ENCODE data around the gene IFITM1. TPM values are rescaled to one million over a fixed set of nuclear protein-coding genes. Genes with fewer than 3 reads are reported as not detected.

Gene IFITM1
- total and polyA plus RNA-seq, 2 of the 4 experiments (the other 2 are of a cell fraction), result 24.2 to 68.9 TPM

GRCh38 chr11:298406-299065 is 15.3 kb upstream of the IFITM1 start:
- TF ChIP-seq BHLHE40 (IDR thresholded peaks at IDR 0.05; ENCODE audit: low read depth, low read length) (no peak), MXI1 (IDR thresholded peaks at IDR 0.05; ENCODE audit: borderline replicate concordance, low read depth, low read length) (no peak), CHD1 (IDR thresholded peaks at IDR 0.05; ENCODE audit: low read depth, low read length) (no peak), POLR2A (IDR thresholded peaks at IDR 0.05; ENCODE audit: low read depth, low read length) (no peak), RAD21 (IDR thresholded peaks at IDR 0.05; ENCODE audit: low read length) (no peak), SMC3 (IDR thresholded peaks at IDR 0.05; ENCODE audit: low read depth, low read length) (no peak), RFX5 (IDR thresholded peaks at IDR 0.05; ENCODE audit: low read depth, low read length) (no peak), MAFK (IDR thresholded peaks at IDR 0.05; ENCODE audit: low read depth, low read length) (no peak)
- Histone ChIP-seq H2BK120ac (ENCODE audit: low read depth, low read length) (no peak overlapping the region), H3K36me3 (ENCODE audit: control insufficient read depth, insufficient read depth, low read length) (peaks cover 10% of the 10 kb centered on the region), H3K9ac (ENCODE audit: low read depth, low read length) (no peak overlapping the region), H3K14ac (replicated peaks; ENCODE audit: low read depth, low read length) (no peak overlapping the region), H4K20me1 (ENCODE audit: insufficient read depth, low read length) (no peaks in the 10 kb centered on the region), H3K4me2 (ENCODE audit: low read depth, low read length) (no peak overlapping the region), H4K5ac (ENCODE audit: low read depth, low read length) (no peak overlapping the region), H3K18ac (ENCODE audit: low read depth, low read length) (no peak overlapping the region), H2BK20ac (ENCODE audit: low read depth, low read length) (no peak overlapping the region), H3K79me1 (ENCODE audit: low read depth in 1 of 2, low read length in 2 of 2) (no peaks in the 10 kb centered on the region), H2BK15ac (ENCODE audit: low read depth, low read length) (no peak overlapping the region), H3K4me3 (ENCODE audit: insufficient read depth, low read depth, low read length) (no peak overlapping the region), H3K27me3 (ENCODE audit: control insufficient read depth, insufficient read depth, low read length) (peaks cover 8% of the 10 kb centered on the region), H3K23ac (ENCODE audit: low read depth, low read length) (no peak overlapping the region), H2AFZ (replicated peaks; ENCODE audit: low read length, poor library complexity) (no peak overlapping the region), H3K9me1 (ENCODE audit: insufficient read depth, low read length) (no peaks in the 10 kb centered on the region), H3K4ac (ENCODE audit: low read depth, low read length) (no peak overlapping the region), H3K4me1 (ENCODE audit: control insufficient read depth, insufficient read depth, low read length) (no peaks in the 10 kb centered on the region; the same call in 1 of the 2 replicates), H2AK5ac (ENCODE audit: low read depth, low read length) (no peak overlapping the region), H3K27ac (ENCODE audit: insufficient read depth, low read length) (no peak overlapping the region), H4K91ac (ENCODE audit: insufficient read depth, low read depth, low read length) (no peak overlapping the region), H4K8ac (ENCODE audit: low read depth in 2 of 2, low read length in 2 of 2) (no peak overlapping the region), H3K56ac (ENCODE audit: extremely low read depth, insufficient read depth, low read length) (no peak overlapping the region), H2BK5ac (ENCODE audit: low read depth, low read length, poor library complexity, severe bottlenecking) (no peak overlapping the region), H3K9me3 (ENCODE audit: control insufficient read depth, insufficient read depth, low read length) (no peaks in the 10 kb centered on the region), H2AK9ac (replicated peaks; ENCODE audit: low read depth, low read length, poor library complexity) (no peak overlapping the region)
- ChIA-PET POLR2A (ENCODE audit: unreplicated experiment) (no interaction called here), CTCF (no interaction called here)
- in situ Hi-C loops (cut with MboI; ENCODE audit: low sequenced_read_pairs) (no loop called here), dilution Hi-C loops (cut with HindIII; ENCODE audit: low sequenced_read_pairs, unreplicated experiment) (no loop called here), intact Hi-C loops (cut with micrococcal nuclease) (no loop called here)
- BruUV-seq (replicated peaks), result no TSS peak
- DNase-seq (no peak), ATAC-seq (ENCODE audit: low read depth) (no peak)
- WGBS, 2 experiments (ENCODE audit: extremely low coverage in 2 of 2, insufficient read length in 1 of 2), result 88% methylated on average over 7 of the region's 15 CpGs; no CpG with 5 or more reads in 1 of the 2 experiments

Measured in IMR-90 (cell line).